SK-N-MC (cell line): ENCODE data around the gene SDK1.

Experiments used
- EZH2 ChIP-seq: fragments of 200-600 bp; sonication (generic); IDR thresholded peaks from one replicate; pipeline ENCODE4 v1.6.1; 2017; ENCODE audit warnings: antibody characterized with exemption
- POLR2AphosphoS5 ChIP-seq: IDR thresholded peaks from 2 replicates; pipeline ENCODE4 v1.6.1; 2012; ENCODE audit warnings: mild to moderate bottlenecking, low read depth, low read length, borderline replicate concordance

DNA sequence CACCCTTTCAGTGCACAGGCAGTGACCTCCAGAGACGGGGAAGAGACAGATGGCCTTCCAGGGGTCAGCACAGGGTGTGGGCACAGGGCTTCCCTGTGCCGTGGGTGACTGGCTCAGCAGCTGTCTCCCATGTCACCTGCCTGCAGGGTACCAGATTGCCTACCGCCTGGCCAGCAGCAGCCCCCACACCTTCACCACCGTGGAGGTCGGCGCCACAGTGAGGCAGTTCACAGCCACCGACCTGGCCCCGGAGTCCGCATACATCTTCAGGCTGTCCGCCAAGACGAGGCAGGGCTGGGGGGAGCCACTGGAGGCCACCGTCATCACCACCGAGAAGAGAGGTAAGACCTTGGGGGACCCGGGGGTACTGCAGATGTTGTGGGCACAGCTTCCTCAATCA is 844.5 kb downstream of the SDK1 start:
- TF ChIP-seq EZH2 (no peak), POLR2AphosphoS5 (no peak)
